SK-N-MC (cell line): ENCODE data around the gene CEACAM1.
"Not testable (repeated sequence)": the region's sequence is repeated elsewhere in the genome, so short reads cannot be mapped to it uniquely, and the experiment has no call there.

Experiments used
- DNase-seq: peaks from one replicate; pipeline ENCODE4 v3.0.0-alpha.2; 2011; ENCODE audit warnings: low read depth, low spot score
- H3K27ac ChIP-seq: fragments of 200-600 bp; sonication (generic); 2 replicates; pipeline ENCODE4 v1.5.1; 2016; ENCODE audit warnings: mixed run types
- H3K36me3 ChIP-seq: fragments of 200-600 bp; sonication (generic); 2 replicates; pipeline ENCODE4 v1.6.1; 2017; ENCODE audit warnings: antibody characterized with exemption, low read length, mixed read lengths; ENCODE audit not compliant: insufficient read depth
- H3K4me3 ChIP-seq: fragments of 200-600 bp; sonication (generic); 2 replicates; pipeline ENCODE4 v1.5.1; 2016
- H3K9ac ChIP-seq: fragments of 200-600 bp; sonication (generic); 2 replicates; pipeline ENCODE4 v1.8.0; 2017; ENCODE audit warnings: mixed run types, mixed read lengths; ENCODE audit not compliant: insufficient read length
- H3K9me3 ChIP-seq: fragments of 200-600 bp; sonication (generic); 2 replicates; pipeline ENCODE4 v1.6.1; 2017; ENCODE audit warnings: low read depth, mild to moderate bottlenecking, antibody characterized with exemption, low read length, moderate library complexity, mixed read lengths
- EZH2 ChIP-seq: fragments of 200-600 bp; sonication (generic); IDR thresholded peaks from one replicate; pipeline ENCODE4 v1.6.1; 2017; ENCODE audit warnings: antibody characterized with exemption
- FOXP2 ChIP-seq: optimal IDR thresholded peaks from 2 replicates; pipeline ENCODE3; 2011; ENCODE audit warnings: mild to moderate bottlenecking, moderate library complexity; ENCODE audit not compliant: insufficient read depth; ENCODE audit errors: extremely low read length, control extremely low read depth
- POLR2AphosphoS5 ChIP-seq: IDR thresholded peaks from 2 replicates; pipeline ENCODE4 v1.6.1; 2012; ENCODE audit warnings: mild to moderate bottlenecking, low read depth, low read length, borderline replicate concordance

CEACAM1 gene

DNA sequence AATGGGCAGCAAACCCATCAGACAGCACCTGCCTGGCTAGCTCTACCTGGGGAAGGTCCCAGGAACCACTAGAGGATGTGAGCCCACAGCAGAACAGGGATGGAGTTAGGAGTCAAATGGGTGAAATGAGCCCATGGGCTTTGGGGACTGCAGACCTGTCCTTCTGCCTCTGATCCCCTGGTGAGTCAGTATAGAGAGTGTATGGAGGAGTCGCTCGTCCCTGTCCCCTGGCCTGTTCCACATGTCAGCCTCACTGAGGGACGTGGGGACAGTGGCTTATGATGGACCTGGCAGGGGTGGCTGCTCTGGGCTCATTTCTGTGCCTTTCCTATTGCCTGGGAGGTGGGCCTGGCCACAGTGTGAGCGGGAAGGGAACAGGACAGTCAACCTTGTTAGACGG lies 4.0 kb downstream of the CEACAM1 start:
- H3K9ac ChIP-seq = no peak overlapping the region
- TF ChIP-seq POLR2AphosphoS5 = no peak
- TF ChIP-seq EZH2 = no peak
- no peak for TF ChIP-seq FOXP2

GRCh38 chr19:42522262-42522661 lies 6.0 kb downstream of the CEACAM1 start:
- H3K27ac ChIP-seq, H3K4me3 ChIP-seq, H3K36me3 ChIP-seq, H3K9ac ChIP-seq, H3K9me3 ChIP-seq, DNase-seq: not testable (repeated sequence)

More for the DNA sequence above, 4.0 kb downstream of the CEACAM1 start:
- no peak for DNase-seq
- Histone ChIP-seq H3K27ac (no peak overlapping the region), H3K9me3 (no peaks in the 10 kb centered on the region), H3K36me3 (no peaks in the 10 kb centered on the region), H3K4me3 (no peak overlapping the region)

- no peak for TF ChIP-seq FOXP2
- no peak for TF ChIP-seq POLR2AphosphoS5
- TF ChIP-seq EZH2 = no peak
- H3K9me3 ChIP-seq = no peaks in the 10 kb centered on the region
- no peak overlapping the region for H3K27ac ChIP-seq
- no peak overlapping the region for H3K4me3 ChIP-seq
- no peak for DNase-seq
- H3K36me3 ChIP-seq = no peaks in the 10 kb centered on the region
- H3K9ac ChIP-seq = no peak overlapping the region
Observed at GRCh38 chr19:42521346-42522030, 6.8 kb downstream of the CEACAM1 start.

- no peak for TF ChIP-seq FOXP2
- TF ChIP-seq POLR2AphosphoS5 = no peak
- TF ChIP-seq EZH2 = no peak
- Histone ChIP-seq H3K9ac (no peak overlapping the region), H3K4me3 (no peak overlapping the region), H3K9me3 (no peaks in the 10 kb centered on the region), H3K36me3 (no peaks in the 10 kb centered on the region), H3K27ac (no peak overlapping the region)
- DNase-seq = no peak
Observed at GRCh38 chr19:42519108-42519507, 9.2 kb downstream of the CEACAM1 start.

GRCh38 chr19:42516771-42517170 lies 11.5 kb downstream of the CEACAM1 start:
- no peak overlapping the region for H3K4me3 ChIP-seq
- H3K9me3 ChIP-seq = no peaks in the 10 kb centered on the region
- H3K9ac ChIP-seq = no peak overlapping the region
- H3K27ac ChIP-seq = no peak overlapping the region
- DNase-seq = no peak
- TF ChIP-seq FOXP2 (no peak), EZH2 (no peak), POLR2AphosphoS5 (no peak)
- no peaks in the 10 kb centered on the region for H3K36me3 ChIP-seq

- TF ChIP-seq FOXP2 = no peak
- no peak for TF ChIP-seq EZH2
- TF ChIP-seq POLR2AphosphoS5 = no peak
- no peak overlapping the region for H3K9ac ChIP-seq
- H3K4me3 ChIP-seq = no peak overlapping the region
Observed at GRCh38 chr19:42515241-42515832, 12.9 kb downstream of the CEACAM1 start.

DNA sequence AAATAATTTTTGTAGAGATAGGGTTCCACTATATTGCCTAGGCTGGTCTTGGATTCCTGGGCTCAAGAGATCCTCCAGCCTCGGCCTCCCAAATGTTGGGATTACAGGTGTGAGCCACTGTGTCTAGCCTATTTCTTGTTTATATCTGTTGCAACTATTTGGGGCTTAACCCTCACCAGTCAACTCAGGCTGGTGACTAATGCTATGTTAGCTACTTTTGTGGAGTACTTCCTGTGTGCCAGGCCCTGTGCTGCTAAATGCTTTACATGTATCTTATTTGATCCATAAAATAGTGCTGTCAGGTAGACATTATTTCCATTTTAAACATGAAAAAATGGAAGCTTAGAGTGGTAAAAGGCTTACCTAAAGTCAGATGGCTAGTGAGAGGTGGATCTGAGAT lies 13.8 kb downstream of the CEACAM1 start:
- Histone ChIP-seq H3K9me3 (no peaks in the 10 kb centered on the region), H3K9ac (no peak overlapping the region), H3K27ac (no peak overlapping the region), H3K4me3 (no peak overlapping the region), H3K36me3 (no peaks in the 10 kb centered on the region)
- TF ChIP-seq POLR2AphosphoS5 (no peak), EZH2 (no peak), FOXP2 (no peak)
- DNase-seq = no peak

More at GRCh38 chr19:42515241-42515832, 12.9 kb downstream of the CEACAM1 start:
- no peak for DNase-seq
- H3K27ac ChIP-seq = no peak overlapping the region
- H3K9me3 ChIP-seq = no peaks in the 10 kb centered on the region
- H3K36me3 ChIP-seq = no peaks in the 10 kb centered on the region

GRCh38 chr19:42512743-42513304 lies 15.5 kb downstream of the CEACAM1 start:
- DNase-seq = no peak
- H3K27ac ChIP-seq = no peak overlapping the region
- no peak overlapping the region for H3K9ac ChIP-seq
- TF ChIP-seq EZH2 (no peak), POLR2AphosphoS5 (no peak)
- H3K36me3 ChIP-seq = no peaks in the 10 kb centered on the region
- no peak overlapping the region for H3K4me3 ChIP-seq
- no peaks in the 10 kb centered on the region for H3K9me3 ChIP-seq
